Progenitor cell of endocrine pancreas (in vitro differentiated cells): ENCODE data around the gene SPATA24. TPM values are rescaled to one million over a fixed set of nuclear protein-coding genes. Genes with fewer than 3 reads are reported as not detected.
"Not testable (repeated sequence)": the region's sequence is repeated elsewhere in the genome, so short reads cannot be mapped to it uniquely, and the experiment has no call there.

Experiments
- DNase-seq: peaks from one replicate; pipeline ENCODE4 v3.0.0; 2021; ENCODE audit warnings: low spot score; ENCODE audit not compliant: unreplicated experiment
- H3K27ac Mint-ChIP-seq: 2 replicates; pipeline ENCODE4 v1.8.0; 2021; ENCODE audit warnings: mild to moderate bottlenecking, moderate library complexity, mixed read lengths
- H3K27me3 Mint-ChIP-seq: 2 replicates; pipeline ENCODE4 v1.8.0; 2021; ENCODE audit warnings: mixed read lengths
- H3K36me3 Mint-ChIP-seq: 2 replicates; pipeline ENCODE4 v1.8.0; 2022; ENCODE audit warnings: mixed read lengths; ENCODE audit not compliant: insufficient read depth
- H3K4me1 Mint-ChIP-seq: 2 replicates; pipeline ENCODE4 v1.8.0; 2021; ENCODE audit warnings: low read depth, mixed read lengths
- H3K4me3 Mint-ChIP-seq: 2 replicates; pipeline ENCODE4 v1.8.0; 2021; ENCODE audit warnings: low read depth, mild to moderate bottlenecking, moderate library complexity, mixed read lengths
- H3K9me3 Mint-ChIP-seq: 2 replicates; pipeline ENCODE4 v1.8.0; 2021; ENCODE audit warnings: low read depth, mixed read lengths
- total RNA-seq: library from RNA; stranded (reverse); gene quantifications from 2 replicates; pipeline ENCODE4 v1.2.1, GENCODE V29; 2021
- TF ChIP-seq, protein P1 (sequence below): fragments of 200-600 bp; sonication (generic); IDR thresholded peaks from one replicate; pipeline ENCODE4 v1.5.0; 2021; ENCODE audit warnings: antibody characterized with exemption, mild to moderate bottlenecking; ENCODE audit not compliant: unreplicated experiment

SPATA24 gene
- total RNA-seq, 1 donor from 2014 or later = 13.9 TPM

DNA sequence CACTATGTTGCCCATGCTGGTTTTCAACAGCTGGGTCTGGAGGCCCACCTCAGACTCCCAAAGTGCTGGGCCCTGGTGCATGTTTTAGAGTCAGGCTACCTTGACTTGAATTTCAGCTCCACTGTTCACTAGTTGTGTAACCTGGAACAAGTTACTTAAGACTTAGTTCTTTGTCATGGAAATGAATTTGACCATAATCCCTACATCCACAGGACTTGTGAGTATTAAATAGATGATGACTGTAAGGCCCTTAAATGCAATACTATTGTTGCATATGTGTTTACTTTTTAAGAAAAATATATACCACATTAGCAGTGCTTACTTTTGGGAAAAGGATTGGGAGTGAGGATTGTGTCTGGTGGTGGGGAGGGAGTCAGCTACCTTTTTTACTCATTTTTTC, 45.8 kb downstream of the SPATA24 start:
- no peak overlapping the region for H3K4me3 Mint-ChIP-seq
- TF ChIP-seq, protein P1, sequence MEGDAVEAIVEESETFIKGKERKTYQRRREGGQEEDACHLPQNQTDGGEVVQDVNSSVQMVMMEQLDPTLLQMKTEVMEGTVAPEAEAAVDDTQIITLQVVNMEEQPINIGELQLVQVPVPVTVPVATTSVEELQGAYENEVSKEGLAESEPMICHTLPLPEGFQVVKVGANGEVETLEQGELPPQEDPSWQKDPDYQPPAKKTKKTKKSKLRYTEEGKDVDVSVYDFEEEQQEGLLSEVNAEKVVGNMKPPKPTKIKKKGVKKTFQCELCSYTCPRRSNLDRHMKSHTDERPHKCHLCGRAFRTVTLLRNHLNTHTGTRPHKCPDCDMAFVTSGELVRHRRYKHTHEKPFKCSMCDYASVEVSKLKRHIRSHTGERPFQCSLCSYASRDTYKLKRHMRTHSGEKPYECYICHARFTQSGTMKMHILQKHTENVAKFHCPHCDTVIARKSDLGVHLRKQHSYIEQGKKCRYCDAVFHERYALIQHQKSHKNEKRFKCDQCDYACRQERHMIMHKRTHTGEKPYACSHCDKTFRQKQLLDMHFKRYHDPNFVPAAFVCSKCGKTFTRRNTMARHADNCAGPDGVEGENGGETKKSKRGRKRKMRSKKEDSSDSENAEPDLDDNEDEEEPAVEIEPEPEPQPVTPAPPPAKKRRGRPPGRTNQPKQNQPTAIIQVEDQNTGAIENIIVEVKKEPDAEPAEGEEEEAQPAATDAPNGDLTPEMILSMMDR = no peak
- DNase-seq = no peak
- H3K27ac Mint-ChIP-seq = no peak overlapping the region
- H3K9me3 Mint-ChIP-seq = peaks cover 6% of the 10 kb centered on the region
- H3K27me3 Mint-ChIP-seq = no peaks in the 10 kb centered on the region
- H3K4me1 Mint-ChIP-seq = peaks cover 5% of the 10 kb centered on the region
- H3K36me3 Mint-ChIP-seq = peaks cover 22% of the 10 kb centered on the region

DNA sequence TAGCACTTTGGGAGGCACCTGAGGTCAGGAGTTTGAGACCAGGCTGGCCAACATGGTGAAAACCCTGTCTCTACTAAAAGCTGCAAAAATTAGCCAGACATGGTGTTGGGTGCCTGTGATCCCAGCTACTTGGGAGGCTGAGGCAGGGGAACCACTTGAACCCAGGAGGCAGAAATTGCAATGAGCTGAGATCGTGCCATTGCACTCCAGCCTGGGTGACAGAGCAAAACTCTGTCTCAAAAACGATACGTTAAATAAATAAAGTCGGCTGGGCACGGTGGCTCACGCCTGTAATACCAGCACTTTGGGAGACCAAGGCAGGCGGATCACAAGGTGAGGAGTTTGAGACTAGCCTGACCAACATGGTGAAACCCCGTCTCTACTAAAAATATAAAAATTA, 48.0 kb downstream of the SPATA24 start:
- not testable (repeated sequence) for H3K27ac Mint-ChIP-seq, H3K4me1 Mint-ChIP-seq, DNase-seq, H3K27me3 Mint-ChIP-seq, H3K9me3 Mint-ChIP-seq, H3K4me3 Mint-ChIP-seq
- H3K36me3 Mint-ChIP-seq = peaks cover 22% of the 10 kb centered on the region

DNA sequence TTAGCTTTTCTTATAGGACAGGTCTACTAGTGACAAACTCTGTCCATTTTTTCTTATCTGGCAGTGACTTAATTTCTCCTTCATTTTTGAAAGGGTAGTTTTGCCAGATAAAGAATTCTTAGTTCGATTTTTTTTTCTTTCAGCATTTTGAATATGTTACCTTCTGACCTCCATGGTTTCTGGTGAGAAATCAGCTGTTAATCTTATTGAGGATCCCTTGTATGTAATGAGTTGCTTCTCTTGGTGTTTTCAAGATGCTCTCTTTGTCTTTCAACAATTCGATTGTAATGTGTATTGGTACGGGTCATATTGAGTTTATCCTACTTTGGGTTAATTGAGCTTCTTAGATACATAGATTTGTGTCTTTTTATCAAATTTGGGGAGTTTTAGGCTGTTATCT, 49.7 kb downstream of the SPATA24 start:
- Mint-ChIP-seq H3K27me3 (no peaks in the 10 kb centered on the region), H3K27ac (no peak overlapping the region), H3K9me3 (peaks cover 6% of the 10 kb centered on the region), H3K4me1 (peaks cover 5% of the 10 kb centered on the region), H3K36me3 (peaks cover 20% of the 10 kb centered on the region), H3K4me3 (no peak overlapping the region)
- no peak for DNase-seq
- TF ChIP-seq, protein P1 = no peak

DNA sequence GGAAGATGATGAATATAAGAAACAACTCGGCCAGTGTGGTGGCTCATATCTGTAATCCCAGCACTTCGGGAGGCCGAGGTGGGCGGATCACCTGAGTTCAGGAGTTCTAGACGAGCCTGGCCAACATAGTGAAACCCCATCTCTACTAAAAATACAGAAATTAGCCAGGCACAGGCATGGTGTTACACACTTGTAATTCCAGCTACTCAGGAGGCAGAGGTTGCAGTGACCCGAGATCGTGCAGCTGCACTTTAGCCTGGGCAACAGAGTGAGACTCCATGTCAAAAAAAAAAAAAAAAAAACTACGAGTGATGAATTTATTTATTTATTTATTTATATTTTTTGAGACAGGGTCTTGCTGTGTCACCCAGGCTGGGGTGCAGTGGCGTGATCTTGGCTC, 56.0 kb downstream of the SPATA24 start:
- Mint-ChIP-seq H3K36me3 (peaks cover 17% of the 10 kb centered on the region), H3K4me1 (peaks cover 14% of the 10 kb centered on the region)
- H3K27ac Mint-ChIP-seq, DNase-seq, H3K27me3 Mint-ChIP-seq, H3K4me3 Mint-ChIP-seq, H3K9me3 Mint-ChIP-seq: not testable (repeated sequence)

Other genes starting within 250 kb of the SPATA24 start
- 26.0 and 26.7 TPM in 2 replicates for gene SIL1, start 205.7 kb downstream of the SPATA24 start, total RNA-seq
- 324 and 336 TPM in 2 replicates for gene MATR3, start 110.3 kb downstream of the SPATA24 start, total RNA-seq
- gene PAIP2, start 62.2 kb downstream of the SPATA24 start, total RNA-seq = 92.3 and 97.4 TPM in 2 replicates
- gene SLC23A1, start 20.8 kb downstream of the SPATA24 start, total RNA-seq = 0.20 and 0.48 TPM in 2 replicates
- 0.24 and 0.80 TPM in 2 replicates for gene MZB1, start 14.2 kb downstream of the SPATA24 start, total RNA-seq
- 2.0 and 2.2 TPM in 2 replicates for gene PROB1, start 9.0 kb downstream of the SPATA24 start, total RNA-seq
- 23.1 and 23.3 TPM in 2 replicates for gene DNAJC18, start 35.4 kb upstream of the SPATA24 start, total RNA-seq
- gene ECSCR, start 58.7 kb upstream of the SPATA24 start, total RNA-seq = not detected in 2 replicates
- not detected in 2 replicates for gene SMIM33, start 66.9 kb upstream of the SPATA24 start, total RNA-seq
- 0.53 TPM in 1 of 2 replicates, not detected in the other for gene STING1, start 78.7 kb upstream of the SPATA24 start, total RNA-seq
- gene UBE2D2, start 157.2 kb upstream of the SPATA24 start, total RNA-seq = 147 and 155 TPM in 2 replicates
- 79.1 and 88.2 TPM in 2 replicates for gene CXXC5, start 244.3 kb upstream of the SPATA24 start, total RNA-seq